ENCODE results near the gene CHD1L.

Gene CHD1L

DNA sequence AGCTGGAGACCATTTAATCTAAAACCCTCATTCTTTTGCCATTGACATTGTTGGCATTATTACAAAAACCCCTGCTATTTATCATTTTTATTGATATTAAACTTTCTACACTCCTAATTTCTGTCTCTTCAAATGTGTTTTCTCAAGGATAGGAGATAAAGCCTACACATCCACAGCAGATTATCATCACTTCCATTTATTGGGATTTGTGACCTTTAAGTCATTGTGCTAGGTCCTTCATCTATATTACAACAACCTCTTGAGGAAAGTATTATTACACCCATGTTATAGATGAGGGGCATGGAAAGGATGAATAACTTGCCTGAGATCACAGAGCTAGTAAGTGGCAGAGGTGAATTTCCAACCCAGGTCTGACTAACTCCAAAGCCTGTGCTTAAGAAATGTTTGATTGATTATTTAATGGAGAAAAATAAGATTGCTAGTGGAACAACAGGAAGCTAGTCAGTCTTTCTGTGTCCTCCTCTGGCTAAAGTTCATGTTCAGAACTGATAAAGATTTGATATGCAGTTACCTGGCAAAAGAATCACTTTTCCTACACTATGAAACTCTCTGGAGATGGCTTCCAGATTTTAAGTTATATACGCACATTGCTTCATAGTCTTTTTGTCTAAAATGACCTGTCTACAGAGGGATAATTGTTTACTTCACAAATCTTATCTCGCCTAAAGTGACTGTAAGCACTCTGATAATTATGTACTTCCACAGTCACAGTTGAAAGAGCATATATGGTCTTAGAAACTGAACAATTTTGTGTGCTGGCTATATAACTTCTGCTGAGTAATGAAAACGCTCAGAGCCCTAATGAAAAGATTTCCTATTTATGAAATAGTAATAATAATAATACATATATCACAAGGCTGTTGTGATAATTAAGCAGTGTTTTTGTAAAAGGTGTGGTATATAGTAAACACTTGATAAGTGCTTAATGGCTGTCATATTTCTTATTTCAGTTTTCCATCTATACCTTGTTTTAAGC lies 32.4 kb upstream of the CHD1L start:
- TF ChIP-seq, protein P1, sequence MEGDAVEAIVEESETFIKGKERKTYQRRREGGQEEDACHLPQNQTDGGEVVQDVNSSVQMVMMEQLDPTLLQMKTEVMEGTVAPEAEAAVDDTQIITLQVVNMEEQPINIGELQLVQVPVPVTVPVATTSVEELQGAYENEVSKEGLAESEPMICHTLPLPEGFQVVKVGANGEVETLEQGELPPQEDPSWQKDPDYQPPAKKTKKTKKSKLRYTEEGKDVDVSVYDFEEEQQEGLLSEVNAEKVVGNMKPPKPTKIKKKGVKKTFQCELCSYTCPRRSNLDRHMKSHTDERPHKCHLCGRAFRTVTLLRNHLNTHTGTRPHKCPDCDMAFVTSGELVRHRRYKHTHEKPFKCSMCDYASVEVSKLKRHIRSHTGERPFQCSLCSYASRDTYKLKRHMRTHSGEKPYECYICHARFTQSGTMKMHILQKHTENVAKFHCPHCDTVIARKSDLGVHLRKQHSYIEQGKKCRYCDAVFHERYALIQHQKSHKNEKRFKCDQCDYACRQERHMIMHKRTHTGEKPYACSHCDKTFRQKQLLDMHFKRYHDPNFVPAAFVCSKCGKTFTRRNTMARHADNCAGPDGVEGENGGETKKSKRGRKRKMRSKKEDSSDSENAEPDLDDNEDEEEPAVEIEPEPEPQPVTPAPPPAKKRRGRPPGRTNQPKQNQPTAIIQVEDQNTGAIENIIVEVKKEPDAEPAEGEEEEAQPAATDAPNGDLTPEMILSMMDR (IDR thresholded peaks at IDR 0.05) = no peak

DNA sequence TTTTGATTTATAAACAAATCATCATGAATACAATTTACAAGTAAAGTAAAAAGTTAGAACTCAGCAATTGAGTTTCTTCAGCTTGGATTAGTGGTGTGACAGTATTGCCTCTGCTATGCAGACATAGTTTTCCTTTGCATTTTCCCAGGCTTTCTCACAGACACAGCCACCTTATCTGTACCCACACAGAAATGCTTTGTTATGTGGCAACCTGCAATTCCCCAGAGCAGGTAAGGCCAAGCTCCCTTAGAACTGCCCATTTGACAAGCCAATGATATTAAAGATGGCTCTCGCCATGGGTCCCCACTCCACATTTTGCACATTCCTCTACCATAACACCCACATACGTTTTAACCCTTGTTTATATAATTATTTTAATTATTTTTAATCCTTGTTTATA lies 31.5 kb upstream of the CHD1L start:
- TF ChIP-seq, protein P1 (IDR thresholded peaks at IDR 0.05) = no peak

DNA sequence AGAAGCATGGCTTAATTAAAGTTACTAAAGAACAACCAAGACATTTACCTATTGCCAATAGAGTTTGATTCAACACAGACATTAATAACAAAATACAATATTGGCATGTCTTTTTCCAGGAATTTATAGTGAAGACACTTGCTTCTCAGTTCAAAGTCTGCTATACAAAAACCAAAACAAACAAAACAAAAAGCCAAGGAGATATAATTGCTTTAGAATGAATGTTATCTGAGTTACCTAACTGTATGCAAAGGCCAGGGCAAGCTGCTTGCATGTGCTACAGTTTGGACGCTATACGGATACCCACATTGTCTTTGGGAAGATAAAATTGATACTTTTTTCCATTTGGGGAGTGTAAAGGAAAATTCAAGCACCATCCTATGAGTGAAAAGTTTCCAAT lies 30.9 kb upstream of the CHD1L start:
- TF ChIP-seq, protein P1 (IDR thresholded peaks at IDR 0.05) = no peak

DNA sequence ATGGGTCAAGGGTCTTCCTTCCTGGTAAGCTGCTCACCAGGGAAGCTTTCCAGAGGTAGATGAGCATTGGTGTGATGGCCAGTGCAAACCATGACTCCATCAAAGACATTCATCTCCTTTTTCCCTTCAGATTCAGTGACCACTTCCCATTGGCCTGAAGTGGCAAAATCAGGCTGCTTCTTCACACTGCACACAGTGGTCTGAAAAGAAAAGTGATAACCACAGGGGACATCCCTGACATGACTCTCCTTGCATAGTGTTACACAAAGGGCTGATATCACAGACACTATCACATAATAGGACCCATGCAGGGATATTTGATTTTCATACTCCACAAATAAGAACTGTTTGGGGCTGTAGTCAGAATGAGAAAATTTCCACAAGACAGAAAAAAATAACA lies 29.2 kb upstream of the CHD1L start:
- TF ChIP-seq, protein P1 (IDR thresholded peaks at IDR 0.05) = no peak

DNA sequence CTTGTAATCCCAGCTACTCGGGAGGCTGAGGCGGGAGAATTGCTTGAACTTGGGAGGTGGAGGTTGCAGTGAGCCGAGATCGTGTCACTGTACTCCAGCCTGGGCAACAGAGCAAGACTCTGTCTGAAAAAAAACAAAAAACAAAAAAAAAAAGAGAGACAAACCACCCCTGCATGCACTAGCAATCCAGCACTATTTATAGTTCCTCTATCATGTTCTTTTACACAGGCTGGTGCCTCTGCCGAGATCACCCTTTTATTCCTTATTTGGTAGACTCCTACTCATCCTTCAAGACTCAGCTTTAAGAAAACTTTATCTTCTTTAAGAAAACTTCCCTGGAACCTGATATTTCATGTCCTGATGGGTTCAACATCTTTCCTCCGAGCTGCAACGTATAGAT lies 28.2 kb upstream of the CHD1L start:
- TF ChIP-seq, protein P1 (IDR thresholded peaks at IDR 0.05) = no peak

DNA sequence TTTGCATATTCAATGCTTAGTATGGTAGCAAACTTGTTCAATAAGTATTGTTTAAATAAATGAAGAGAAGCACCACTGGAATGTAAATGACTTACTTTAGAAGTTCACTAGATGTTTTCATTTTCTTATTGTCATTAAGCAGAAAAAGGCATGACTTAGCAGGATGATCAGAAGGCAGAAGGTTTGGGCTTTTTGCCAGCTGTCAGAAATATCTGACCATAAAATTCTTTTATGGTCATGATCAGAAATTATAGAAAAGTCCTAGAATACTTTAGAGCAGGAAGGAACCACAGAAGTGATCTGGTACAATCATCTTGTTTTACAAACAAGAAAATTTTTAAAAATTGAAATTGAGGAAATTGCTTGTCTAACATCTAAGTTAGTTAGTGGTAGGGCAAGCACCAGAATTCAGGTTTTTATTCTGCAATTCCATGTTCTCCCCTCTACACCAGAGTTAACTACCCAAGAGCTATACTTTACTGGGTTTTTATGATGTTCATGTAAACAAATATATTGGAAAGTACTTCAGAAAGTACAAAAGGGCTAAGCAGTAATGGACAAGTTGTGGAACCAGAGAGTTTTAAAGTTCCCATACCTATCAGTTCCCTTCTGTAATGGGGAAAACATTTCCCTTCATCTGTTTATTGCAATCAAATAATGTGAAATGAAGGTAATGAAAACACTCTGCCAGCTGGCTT lies 27.5 kb upstream of the CHD1L start:
- TF ChIP-seq, protein P1 (IDR thresholded peaks at IDR 0.05) = no peak

DNA sequence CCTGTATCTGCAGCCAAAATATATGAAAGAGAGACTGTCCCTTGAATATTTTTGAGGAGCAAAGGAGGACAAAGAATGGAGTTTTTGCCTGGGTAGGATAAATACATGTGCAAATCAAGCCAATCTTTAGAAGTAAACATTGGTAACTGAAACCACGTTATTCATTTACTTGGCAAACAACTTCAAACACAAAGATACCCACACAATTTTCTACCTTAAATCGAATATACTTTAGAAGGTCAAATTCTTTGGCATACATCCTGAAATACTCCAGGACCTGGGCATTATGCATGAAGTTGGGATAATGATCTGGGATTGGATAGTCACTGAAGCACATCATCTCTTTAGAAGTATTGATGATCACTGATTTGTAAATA lies 27.0 kb upstream of the CHD1L start:
- TF ChIP-seq, protein P1 (IDR thresholded peaks at IDR 0.05) = no peak

All from LNCAP (cell line).